HepG2 (cell line): ENCODE measurements around the gene C14orf119. TPM values are rescaled to one million over a fixed set of nuclear protein-coding genes. Genes with fewer than 3 reads are reported as not detected.

Source experiments
- ATAC-seq: fragments of 200-7000 bp; cut with Tn5 transposase; 3 replicates; pipeline ENCODE4 v1.9.1; 2020; ENCODE audit warnings: mild to moderate bottlenecking, moderate library complexity
- BruUV-seq: library from RNA; stranded (reverse); fragments of 400-500 nt; replicated peaks from 2 replicates; lab custom pipeline; 2021; lab: Mats Ljungman, UMichigan
- CTCF ChIA-PET: fragments of 300-600 bp; formaldehyde crosslinking; extraction: SDS; loops from one replicate; lab custom pipeline; 2021; ENCODE audit warnings: low total read pairs, inconsistent platforms, low intra/inter-chr PET ratio; lab: Yijun Ruan, JAX
- POLR2A ChIA-PET: fragments of 350-600 bp; sonication (Branson Sonifier 250); formaldehyde crosslinking; loops from one replicate; lab custom pipeline; 2020; ENCODE audit warnings: antibody characterized with exemption, inconsistent platforms; lab: Yijun Ruan, JAX
- DNase-seq: peaks from one replicate; pipeline ENCODE4 v3.0.0-alpha.2; 2015; ENCODE audit warnings: low spot score
- FAIRE-seq: peaks from 3 replicates; lab custom pipeline; 2011; peaks lifted over from hg19 to GRCh38; lab: Jason Lieb, UNC
- H2AFZ ChIP-seq: one replicate; pipeline ENCODE4 v1.6.1; 2011; ENCODE audit warnings: low read length, inconsistent platforms
- H3K27ac ChIP-seq: fragments of 300-600 bp; 3 replicates; pipeline ENCODE4 v1.8.0; 2011; ENCODE audit warnings: mixed run types, mild to moderate bottlenecking, mixed read lengths, low read length, inconsistent platforms; ENCODE audit not compliant: insufficient read depth; ENCODE audit errors: extremely low read length
- H3K27me3 ChIP-seq, 2 experiments: fragments of 200-600 bp in 1 of 2; 2 replicates in 1 of 2; 3 replicates in 1 of 2; pipeline versions ENCODE4 v1.6.0 to v1.8.0; 2011; ENCODE audit warnings: low read length in 2 of 2, mild to moderate bottlenecking in 2 of 2, moderate library complexity in 2 of 2, inconsistent platforms in 1 of 2; ENCODE audit not compliant: insufficient read depth in 2 of 2, control insufficient read depth in 1 of 2
- H3K36me3 ChIP-seq, 2 experiments: fragments of 200-600 bp in 1 of 2; replicated peaks in 1 of 2; 2 replicates in 1 of 2; 3 replicates in 1 of 2; pipeline versions ENCODE4 v1.5.1 to v1.8.0; 2011; ENCODE audit warnings: low read length in 2 of 2, inconsistent platforms in 1 of 2; ENCODE audit not compliant: insufficient read depth in 2 of 2, control insufficient read depth in 1 of 2
- H3K4me1 ChIP-seq: 2 replicates; pipeline ENCODE4 v1.5.1; 2012; ENCODE audit warnings: low read length, inconsistent platforms; ENCODE audit not compliant: insufficient read depth
- H3K4me2 ChIP-seq: 2 replicates; pipeline ENCODE4 v1.6.0; 2011; ENCODE audit warnings: low read depth, low read length, inconsistent platforms
- H3K4me3 ChIP-seq, 3 experiments: fragments of 200-600 bp in 1 of 3; sonication (generic), shearing (Covaris generic) in 1 of 3; replicated peaks in 1 of 3; 2 replicates each; pipeline ENCODE4 v1.5.1; 2011 to 2016; ENCODE audit warnings: low read length in 3 of 3, inconsistent platforms in 2 of 3, low read depth in 2 of 3, mild to moderate bottlenecking in 2 of 3, control low read depth in 1 of 3, mixed read lengths in 1 of 3; ENCODE audit not compliant: insufficient read depth in 1 of 3
- H3K79me2 ChIP-seq: one replicate; pipeline ENCODE4 v1.6.1; 2011; ENCODE audit warnings: low read length, inconsistent platforms; ENCODE audit not compliant: insufficient read depth
- H3K9ac ChIP-seq: 2 replicates; pipeline ENCODE4 v1.6.0; 2011; ENCODE audit warnings: mild to moderate bottlenecking, low read depth, low read length, inconsistent platforms; ENCODE audit not compliant: insufficient read depth
- H3K9me3 ChIP-seq: 2 replicates; pipeline ENCODE4 v1.5.1; 2012; ENCODE audit warnings: mild to moderate bottlenecking, low read length
- H4K20me1 ChIP-seq: 2 replicates; pipeline ENCODE4 v1.6.0; 2011; ENCODE audit warnings: inconsistent platforms, mild to moderate bottlenecking, low read length, moderate library complexity; ENCODE audit not compliant: insufficient read depth
- ATF1 ChIP-seq: IDR thresholded peaks from 2 replicates; pipeline ENCODE4 v1.6.1; 2016; ENCODE audit warnings: mild to moderate bottlenecking, control low read depth
- ETV6 ChIP-seq: sonication (generic); formaldehyde crosslinking; conservative IDR thresholded peaks from 2 replicates; pipeline ENCODE4 v1.4.0; 2020; ENCODE audit warnings: missing genetic modification reagents
- GLI4 ChIP-seq: sonication (generic); formaldehyde crosslinking; IDR thresholded peaks from 2 replicates; pipeline ENCODE4 v1.5.1; 2020; ENCODE audit warnings: missing genetic modification reagents, mild to moderate bottlenecking, moderate library complexity, borderline replicate concordance
- KDM3A ChIP-seq: IDR thresholded peaks from 2 replicates; pipeline ENCODE4 v1.6.1; 2018; ENCODE audit warnings: low read depth, missing compliant biosample characterization
- LCORL ChIP-seq, 2 experiments: fragments of 450-650 bp in 1 of 2; sonication (generic) in 1 of 2; formaldehyde crosslinking in 1 of 2; IDR thresholded peaks; 2 replicates each; pipeline versions ENCODE4 v1.5.0 to v1.6.1; 2017 to 2020; ENCODE audit warnings: antibody characterized with exemption in 1 of 2, missing genetic modification reagents in 1 of 2
- MEIS1 ChIP-seq: sonication (generic); formaldehyde crosslinking; IDR thresholded peaks from 2 replicates; pipeline ENCODE4 v1.9.0; 2021; ENCODE audit warnings: mild to moderate bottlenecking, missing genetic modification reagents, moderate library complexity, borderline replicate concordance
- MIER3 ChIP-seq: IDR thresholded peaks from 2 replicates; pipeline ENCODE4 v1.6.1; 2016; ENCODE audit warnings: missing compliant biosample characterization, borderline replicate concordance
- SOX6 ChIP-seq, 2 experiments: fragments of 450-650 bp in 1 of 2; sonication (generic) in 1 of 2; formaldehyde crosslinking in 1 of 2; IDR thresholded peaks; 2 replicates each; pipeline versions ENCODE4 v1.4.0 to v1.6.1; 2017 to 2020; ENCODE audit warnings: antibody characterized with exemption in 1 of 2, mild to moderate bottlenecking in 1 of 2, missing genetic modification reagents in 1 of 2
- TCF7L2 ChIP-seq: IDR thresholded peaks from 2 replicates; pipeline ENCODE4 v1.6.1; 2011; ENCODE audit warnings: mild to moderate bottlenecking, low read depth, low read length, moderate library complexity
- ZIK1 ChIP-seq: sonication (generic); formaldehyde crosslinking; IDR thresholded peaks from 2 replicates; pipeline ENCODE4 v1.5.0; 2020; ENCODE audit warnings: mild to moderate bottlenecking, low read depth, missing genetic modification reagents, borderline replicate concordance
- ZNF230 ChIP-seq: sonication (generic); formaldehyde crosslinking; IDR thresholded peaks from 2 replicates; pipeline ENCODE4 v1.4.0; 2020; ENCODE audit warnings: mild to moderate bottlenecking, missing genetic modification reagents
- ZNF34 ChIP-seq: sonication (generic); formaldehyde crosslinking; IDR thresholded peaks from 2 replicates; pipeline ENCODE4 v1.4.0; 2020; ENCODE audit warnings: mild to moderate bottlenecking, missing genetic modification reagents, borderline replicate concordance
- ZNF747 ChIP-seq: sonication (generic); formaldehyde crosslinking; IDR thresholded peaks from 2 replicates; pipeline ENCODE4 v1.8.1; 2023; ENCODE audit warnings: missing genetic modification reagents, mild to moderate bottlenecking, borderline replicate concordance
- ZNF772 ChIP-seq: sonication (generic); formaldehyde crosslinking; IDR thresholded peaks from 2 replicates; pipeline ENCODE4 v1.5.0; 2020; ENCODE audit warnings: mild to moderate bottlenecking, missing genetic modification reagents
- ZSCAN31 ChIP-seq: sonication (generic); formaldehyde crosslinking; IDR thresholded peaks from 2 replicates; pipeline ENCODE4 v1.5.0; 2020; ENCODE audit warnings: low read depth, mild to moderate bottlenecking, missing genetic modification reagents
- in situ Hi-C: cut with HindIII; loops from 2 replicates; pipeline ENCODE4 v1.10.0; 2017; ENCODE audit warnings: low pct_unique_long_range_greater_than_20kb; ENCODE audit not compliant: extremely low pct_ligation_motif_present
- intact Hi-C: fragments of 100-400 bp; cut with micrococcal nuclease; formaldehyde crosslinking; loops from one replicate; pipeline ENCODE4 v1.10.0; 2022; ENCODE audit not compliant: unreplicated experiment
- polyA plus RNA-seq, 8 experiments: library from polyadenylated mRNA; depleted of rRNA in 3 of 8; stranded (reverse) in 7 of 8; unstranded in 1 of 8; fragments of >200 nt; fragmentation: Illumina TruSeq in 4 of 8; extraction: Trizol in 4 of 8; gene quantifications; 2 replicates each; pipeline versions ENCODE4 v1.2.1 to v1.2.3, GENCODE V29; 2011 to 2016; ENCODE audit warnings: low read depth in 4 of 8, missing spikeins in 1 of 8, mixed read lengths in 1 of 8; ENCODE audit not compliant: insufficient read depth in 1 of 8
- total RNA-seq, 5 experiments: library from RNA; depleted of rRNA; stranded (reverse); fragments of >200 nt; fragmentation: Illumina TruSeq; extraction: Trizol; gene quantifications; 2 replicates each; pipeline ENCODE4 v1.2.3, GENCODE V29; 2016; ENCODE audit warnings: low read depth in 1 of 5
- TF ChIP-seq, protein P1 (sequence below), 2 experiments: sonication (generic) in 1 of 2; formaldehyde crosslinking in 1 of 2; IDR thresholded peaks; 2 replicates each; pipeline versions ENCODE4 v1.5.1 to v1.6.1; 2011 to 2020; ENCODE audit warnings: borderline replicate concordance in 1 of 2, low read depth in 1 of 2, low read length in 1 of 2, mild to moderate bottlenecking in 1 of 2, missing genetic modification reagents in 1 of 2, moderate library complexity in 1 of 2
- TF ChIP-seq, protein P2 (sequence below), 2 experiments: sonication (generic) in 1 of 2; formaldehyde crosslinking in 1 of 2; IDR thresholded peaks; 2 replicates each; pipeline versions ENCODE4 v1.4.0 to v1.6.1; 2018 to 2020; ENCODE audit warnings: missing genetic modification reagents in 2 of 2, borderline replicate concordance in 1 of 2, low read depth in 1 of 2, mild to moderate bottlenecking in 1 of 2, missing biosample characterization in 1 of 2

C14orf119 gene
- total and polyA plus RNA-seq, 2 of the 13 experiments (the other 11 are each of a cell fraction or from before 2014, with no cell fraction given) = 117 to 206 TPM

GRCh38 chr14:23106747-23107045, 11.4 kb downstream of the C14orf119 start:
- DNase-seq (no peak), ATAC-seq (no peak), FAIRE-seq (no peak)
- intact Hi-C loops (no loop called here), in situ Hi-C loops (loop anchor here (5.0 kb wide), 1 partner anchor 39 kb away; no protein-coding TSS in a partner anchor)
- H3K9me3 ChIP-seq = no peaks in the 10 kb centered on the region
- TF ChIP-seq GLI4 (CRISPR knock-in tag) (0 out of 2 replicates have a peak, but pooled peaks have one; percentile 19), TCF7L2 (no peak), LCORL (IDR thresholded peaks at IDR 0.05) (peak; percentile 55; the same call in 1 of the 2 replicates), LCORL (CRISPR knock-in tag; IDR thresholded peaks at IDR 0.05) (no peak; the same call in 1 of the 2 replicates), ATF1 (CRISPR knock-in tag) (0 out of 2 replicates have a peak, but pooled peaks have one; percentile 29), MIER3 (CRISPR knock-in tag) (no peak), ZNF230 (CRISPR knock-in tag) (no peak), KDM3A (CRISPR knock-in tag) (no peak), ZNF34 (CRISPR knock-in tag) (no peak), SOX6 (IDR thresholded peaks at IDR 0.05) (no peak), SOX6 (CRISPR knock-in tag; IDR thresholded peaks at IDR 0.05) (0 out of 2 replicates have a peak, but pooled peaks have one; percentile 17), ETV6 (CRISPR knock-in tag) (no peak), ZSCAN31 (CRISPR knock-in tag) (peak; percentile 56; the same call in 1 of the 2 replicates), ZNF747 (CRISPR knock-in tag) (0 out of 2 replicates have a peak, but pooled peaks have one; percentile 46), ZIK1 (CRISPR knock-in tag) (no peak), MEIS1 (CRISPR knock-in tag) (0 out of 2 replicates have a peak, but pooled peaks have one; percentile 22), ZNF772 (CRISPR knock-in tag) (peak; percentile 57; the same call in 1 of the 2 replicates)
- TF ChIP-seq, protein P1, sequence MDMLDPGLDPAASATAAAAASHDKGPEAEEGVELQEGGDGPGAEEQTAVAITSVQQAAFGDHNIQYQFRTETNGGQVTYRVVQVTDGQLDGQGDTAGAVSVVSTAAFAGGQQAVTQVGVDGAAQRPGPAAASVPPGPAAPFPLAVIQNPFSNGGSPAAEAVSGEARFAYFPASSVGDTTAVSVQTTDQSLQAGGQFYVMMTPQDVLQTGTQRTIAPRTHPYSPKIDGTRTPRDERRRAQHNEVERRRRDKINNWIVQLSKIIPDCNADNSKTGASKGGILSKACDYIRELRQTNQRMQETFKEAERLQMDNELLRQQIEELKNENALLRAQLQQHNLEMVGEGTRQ (IDR thresholded peaks at IDR 0.05; ENCODE audit: low read depth, low read length) = no peak
- TF ChIP-seq, protein P1 (CRISPR knock-in tag; IDR thresholded peaks at IDR 0.05; ENCODE audit: borderline replicate concordance) = no peak
- TF ChIP-seq, protein P2, sequence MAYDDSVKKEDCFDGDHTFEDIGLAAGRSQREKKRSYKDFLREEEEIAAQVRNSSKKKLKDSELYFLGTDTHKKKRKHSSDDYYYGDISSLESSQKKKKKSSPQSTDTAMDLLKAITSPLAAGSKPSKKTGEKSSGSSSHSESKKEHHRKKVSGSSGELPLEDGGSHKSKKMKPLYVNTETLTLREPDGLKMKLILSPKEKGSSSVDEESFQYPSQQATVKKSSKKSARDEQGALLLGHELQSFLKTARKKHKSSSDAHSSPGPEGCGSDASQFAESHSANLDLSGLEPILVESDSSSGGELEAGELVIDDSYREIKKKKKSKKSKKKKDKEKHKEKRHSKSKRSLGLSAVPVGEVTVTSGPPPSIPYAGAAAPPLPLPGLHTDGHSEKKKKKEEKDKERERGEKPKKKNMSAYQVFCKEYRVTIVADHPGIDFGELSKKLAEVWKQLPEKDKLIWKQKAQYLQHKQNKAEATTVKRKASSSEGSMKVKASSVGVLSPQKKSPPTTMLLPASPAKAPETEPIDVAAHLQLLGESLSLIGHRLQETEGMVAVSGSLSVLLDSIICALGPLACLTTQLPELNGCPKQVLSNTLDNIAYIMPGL (CRISPR knock-in tag; IDR thresholded peaks at IDR 0.05; ENCODE audit: borderline replicate concordance in 1 of 2, low read depth in 1 of 2) = 0 out of 4 replicates have a peak, but pooled peaks of 1 of the 2 experiments have one; percentile 10
- H4K20me1 ChIP-seq = no peaks in the 10 kb centered on the region
- no peaks in the 10 kb centered on the region for H3K36me3 ChIP-seq
- BruUV-seq = no TSS peak
- no peak overlapping the region for H3K4me3 ChIP-seq
- H3K9ac ChIP-seq = no peak overlapping the region
- ChIA-PET POLR2A (interaction anchor here (1.2 to 4.5 kb wide), 2 partner anchors 12 to 38 kb away, joined by 3 to 52 read pairs; partner anchors contain the start of genes ACIN1 and C14orf119), CTCF (interaction anchor here (1.2 kb wide), 1 partner anchor 38 kb away, joined by 4 read pairs; no protein-coding TSS in a partner anchor)
- no peak overlapping the region for H2AFZ ChIP-seq
- peaks cover 13 to 59% of the 10 kb centered on the region in 2 experiments for H3K27me3 ChIP-seq
- H3K4me1 ChIP-seq = peaks cover 40% of the 10 kb centered on the region
- H3K27ac ChIP-seq = no peak overlapping the region
- peak overlapping the region; percentile 56 for H3K4me2 ChIP-seq
- H3K79me2 ChIP-seq = no peaks in the 10 kb centered on the region
